ENCODE results near the gene THPO. TPM values are rescaled to one million over a fixed set of nuclear protein-coding genes. Genes with fewer than 3 reads are reported as not detected.

THPO gene
- total RNA-seq, 1 donor from 2014 or later = 0.28 TPM

DNA sequence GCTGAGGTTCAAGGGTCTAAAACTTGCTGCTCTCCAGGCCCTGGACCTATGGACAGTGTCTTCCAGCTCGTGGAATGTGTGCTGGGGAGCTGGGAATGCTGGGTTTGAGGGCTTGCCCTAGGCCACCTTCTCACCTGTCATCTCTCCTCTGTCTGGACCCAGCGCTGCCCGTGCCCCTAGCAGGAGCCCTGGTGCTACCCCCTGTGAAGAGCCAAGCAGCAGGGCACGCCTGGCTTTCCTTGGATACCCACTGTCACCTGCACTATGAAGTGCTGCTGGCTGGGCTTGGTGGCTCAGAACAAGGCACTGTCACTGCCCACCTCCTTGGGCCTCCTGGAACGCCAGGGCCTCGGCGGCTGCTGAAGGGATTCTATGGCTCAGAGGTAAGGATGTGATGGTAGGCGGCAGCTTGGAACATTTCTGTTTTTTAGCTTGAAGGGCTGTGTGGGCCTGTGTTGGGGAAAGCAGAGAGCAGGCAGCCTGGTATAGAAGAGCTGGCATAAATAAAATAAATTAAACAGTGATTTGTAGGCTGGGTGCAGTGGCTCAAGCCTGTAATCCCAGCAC is 6.9 kb upstream of the THPO start:
- Mint-ChIP-seq H3K4me1 (ENCODE audit: unreplicated experiment) (no peaks in the 10 kb centered on the region), H3K27ac (ENCODE audit: unreplicated experiment) (no peak overlapping the region), H3K9me3 (ENCODE audit: unreplicated experiment) (no peaks in the 10 kb centered on the region), H3K27me3 (ENCODE audit: unreplicated experiment) (peaks cover 28% of the 10 kb centered on the region), H3K4me3 (ENCODE audit: unreplicated experiment) (no peak overlapping the region), H3K36me3 (ENCODE audit: low read depth, unreplicated experiment) (no peaks in the 10 kb centered on the region)
- TF ChIP-seq, protein P1, sequence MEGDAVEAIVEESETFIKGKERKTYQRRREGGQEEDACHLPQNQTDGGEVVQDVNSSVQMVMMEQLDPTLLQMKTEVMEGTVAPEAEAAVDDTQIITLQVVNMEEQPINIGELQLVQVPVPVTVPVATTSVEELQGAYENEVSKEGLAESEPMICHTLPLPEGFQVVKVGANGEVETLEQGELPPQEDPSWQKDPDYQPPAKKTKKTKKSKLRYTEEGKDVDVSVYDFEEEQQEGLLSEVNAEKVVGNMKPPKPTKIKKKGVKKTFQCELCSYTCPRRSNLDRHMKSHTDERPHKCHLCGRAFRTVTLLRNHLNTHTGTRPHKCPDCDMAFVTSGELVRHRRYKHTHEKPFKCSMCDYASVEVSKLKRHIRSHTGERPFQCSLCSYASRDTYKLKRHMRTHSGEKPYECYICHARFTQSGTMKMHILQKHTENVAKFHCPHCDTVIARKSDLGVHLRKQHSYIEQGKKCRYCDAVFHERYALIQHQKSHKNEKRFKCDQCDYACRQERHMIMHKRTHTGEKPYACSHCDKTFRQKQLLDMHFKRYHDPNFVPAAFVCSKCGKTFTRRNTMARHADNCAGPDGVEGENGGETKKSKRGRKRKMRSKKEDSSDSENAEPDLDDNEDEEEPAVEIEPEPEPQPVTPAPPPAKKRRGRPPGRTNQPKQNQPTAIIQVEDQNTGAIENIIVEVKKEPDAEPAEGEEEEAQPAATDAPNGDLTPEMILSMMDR (IDR thresholded peaks at IDR 0.05; ENCODE audit: unreplicated experiment) = no peak
- DNase-seq (ENCODE audit: low spot score) = no peak

DNA sequence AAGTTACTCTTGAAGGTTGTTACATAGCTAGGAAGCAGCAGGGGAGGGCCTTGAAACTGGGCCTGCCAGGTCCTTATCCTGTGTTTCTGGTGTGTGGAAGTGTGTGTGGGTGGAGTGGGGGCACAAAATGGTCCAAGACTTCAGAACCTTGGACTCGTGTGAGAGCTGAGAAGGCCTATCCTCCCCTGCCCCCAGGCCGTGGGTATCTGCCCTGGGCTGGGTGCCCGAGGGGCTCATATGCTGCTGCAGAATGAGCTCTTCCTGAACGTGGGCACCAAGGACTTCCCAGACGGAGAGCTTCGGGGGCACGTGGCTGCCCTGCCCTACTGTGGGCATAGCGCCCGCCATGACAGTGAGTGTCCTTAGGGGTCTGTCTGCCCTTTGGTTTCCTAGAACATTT is 6.3 kb upstream of the THPO start:
- Mint-ChIP-seq H3K27ac (ENCODE audit: unreplicated experiment) (no peak overlapping the region), H3K27me3 (ENCODE audit: unreplicated experiment) (peaks cover 29% of the 10 kb centered on the region), H3K9me3 (ENCODE audit: unreplicated experiment) (no peaks in the 10 kb centered on the region), H3K4me3 (ENCODE audit: unreplicated experiment) (no peak overlapping the region), H3K4me1 (ENCODE audit: unreplicated experiment) (peaks cover under 1% of the 10 kb centered on the region), H3K36me3 (ENCODE audit: low read depth, unreplicated experiment) (no peaks in the 10 kb centered on the region)
- DNase-seq (ENCODE audit: low spot score) = no peak
- TF ChIP-seq, protein P1 (IDR thresholded peaks at IDR 0.05; ENCODE audit: unreplicated experiment) = no peak

DNA sequence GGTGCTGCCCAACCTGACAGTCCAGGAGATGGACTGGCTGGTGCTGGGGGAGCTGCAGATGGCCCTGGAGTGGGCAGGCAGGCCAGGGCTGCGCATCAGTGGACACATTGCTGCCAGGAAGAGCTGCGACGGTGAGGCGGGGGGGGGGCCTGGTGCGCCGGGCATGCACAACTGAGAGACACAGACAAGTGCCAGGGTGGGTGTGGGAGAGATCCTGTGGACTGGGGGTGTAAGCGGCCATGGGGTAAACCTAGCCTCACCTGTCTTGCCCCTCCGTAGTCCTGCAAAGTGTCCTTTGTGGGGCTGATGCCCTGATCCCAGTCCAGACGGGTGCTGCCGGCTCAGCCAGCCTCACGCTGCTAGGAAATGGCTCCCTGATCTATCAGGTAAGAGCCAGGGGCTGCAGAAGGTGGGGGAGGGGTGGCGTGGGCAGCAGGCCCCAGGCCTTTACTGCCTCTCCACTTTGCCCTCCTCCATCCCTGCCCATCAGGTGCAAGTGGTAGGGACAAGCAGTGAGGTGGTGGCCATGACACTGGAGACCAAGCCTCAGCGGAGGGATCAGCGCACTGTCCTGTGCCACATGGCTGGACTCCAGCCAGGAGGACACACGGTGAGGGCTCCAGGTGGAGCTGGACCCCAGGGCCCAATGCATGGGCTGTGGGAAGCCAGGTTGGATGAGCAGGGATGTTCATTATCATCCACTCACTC is 5.2 kb upstream of the THPO start:
- no peaks in the 10 kb centered on the region for H3K9me3 Mint-ChIP-seq (ENCODE audit: unreplicated experiment)
- peaks cover 11% of the 10 kb centered on the region for H3K4me1 Mint-ChIP-seq (ENCODE audit: unreplicated experiment)
- H3K27me3 Mint-ChIP-seq (ENCODE audit: unreplicated experiment) = peaks cover 31% of the 10 kb centered on the region
- H3K4me3 Mint-ChIP-seq (ENCODE audit: unreplicated experiment) = no peak overlapping the region
- H3K36me3 Mint-ChIP-seq (ENCODE audit: low read depth, unreplicated experiment) = no peaks in the 10 kb centered on the region
- no peak for DNase-seq (ENCODE audit: low spot score)
- H3K27ac Mint-ChIP-seq (ENCODE audit: unreplicated experiment) = no peak overlapping the region
- TF ChIP-seq, protein P1 (IDR thresholded peaks at IDR 0.05; ENCODE audit: unreplicated experiment) = no peak

DNA sequence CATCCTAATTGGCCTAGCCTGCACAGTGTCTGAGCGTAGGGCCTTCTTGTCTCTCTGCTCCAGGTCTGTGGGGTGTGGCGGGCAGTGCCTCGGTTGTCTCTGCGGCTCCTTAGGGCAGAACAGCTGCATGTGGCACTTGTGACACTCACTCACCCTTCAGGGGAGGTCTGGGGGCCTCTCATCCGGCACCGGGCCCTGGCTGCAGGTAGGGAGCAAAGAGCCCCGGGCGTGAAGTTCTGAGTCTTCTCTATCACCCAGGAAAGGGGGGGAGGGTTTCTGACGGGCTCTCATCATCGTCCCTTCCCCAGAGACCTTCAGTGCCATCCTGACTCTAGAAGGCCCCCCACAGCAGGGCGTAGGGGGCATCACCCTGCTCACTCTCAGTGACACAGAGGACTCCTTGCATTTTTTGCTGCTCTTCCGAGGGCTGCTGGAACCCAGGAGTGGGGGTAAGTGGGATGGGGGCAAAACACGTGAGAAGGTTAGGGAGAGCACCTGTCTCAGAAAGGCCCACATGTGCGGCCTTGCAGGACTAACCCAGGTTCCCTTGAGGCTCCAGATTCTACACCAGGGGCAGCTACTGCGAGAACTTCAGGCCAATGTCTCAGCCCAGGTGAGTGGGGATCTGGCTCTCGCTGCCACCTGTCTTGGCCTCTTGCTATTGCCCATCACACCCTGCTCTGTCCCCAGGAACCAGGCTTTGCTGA is 4.5 kb upstream of the THPO start:
- TF ChIP-seq, protein P1 (IDR thresholded peaks at IDR 0.05; ENCODE audit: unreplicated experiment) = no peak
- no peaks in the 10 kb centered on the region for H3K36me3 Mint-ChIP-seq (ENCODE audit: low read depth, unreplicated experiment)
- no peak for DNase-seq (ENCODE audit: low spot score)
- H3K4me3 Mint-ChIP-seq (ENCODE audit: unreplicated experiment) = no peak overlapping the region
- peaks cover 15% of the 10 kb centered on the region for H3K4me1 Mint-ChIP-seq (ENCODE audit: unreplicated experiment)
- H3K27ac Mint-ChIP-seq (ENCODE audit: unreplicated experiment) = no peak overlapping the region
- H3K9me3 Mint-ChIP-seq (ENCODE audit: unreplicated experiment) = no peaks in the 10 kb centered on the region
- H3K27me3 Mint-ChIP-seq (ENCODE audit: unreplicated experiment) = peaks cover 30% of the 10 kb centered on the region
